Raji (cell line): ENCODE results near the gene MYMK.

Experiments
- POLR2A ChIP-seq: IDR thresholded peaks from 2 replicates; pipeline ENCODE4 v1.6.1; 2011; ENCODE audit warnings: low read depth, low read length, control low read depth; ENCODE audit not compliant: insufficient read depth

Gene MYMK

DNA sequence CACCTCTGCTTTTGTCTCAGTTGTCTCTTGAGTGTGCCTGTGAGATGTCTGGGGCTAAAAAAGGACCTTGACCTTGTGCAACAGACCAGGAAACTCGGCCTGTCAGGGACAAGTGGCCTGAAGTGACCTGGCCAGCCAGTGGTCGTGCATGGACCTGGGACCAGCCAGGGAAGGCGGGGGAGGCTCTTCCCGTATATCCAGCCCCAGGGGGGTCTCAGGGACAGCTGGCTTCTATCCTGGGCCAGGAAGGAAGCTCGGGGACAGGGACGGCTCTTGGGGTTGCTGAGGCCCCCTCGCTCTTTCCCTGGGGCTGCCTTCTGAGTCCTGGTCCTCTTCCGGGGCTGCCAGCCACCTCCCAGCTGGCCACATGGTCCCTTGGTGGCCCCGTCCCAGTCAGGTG, 6.5 kb upstream of the MYMK start:
- TF ChIP-seq POLR2A, result no peak

DNA sequence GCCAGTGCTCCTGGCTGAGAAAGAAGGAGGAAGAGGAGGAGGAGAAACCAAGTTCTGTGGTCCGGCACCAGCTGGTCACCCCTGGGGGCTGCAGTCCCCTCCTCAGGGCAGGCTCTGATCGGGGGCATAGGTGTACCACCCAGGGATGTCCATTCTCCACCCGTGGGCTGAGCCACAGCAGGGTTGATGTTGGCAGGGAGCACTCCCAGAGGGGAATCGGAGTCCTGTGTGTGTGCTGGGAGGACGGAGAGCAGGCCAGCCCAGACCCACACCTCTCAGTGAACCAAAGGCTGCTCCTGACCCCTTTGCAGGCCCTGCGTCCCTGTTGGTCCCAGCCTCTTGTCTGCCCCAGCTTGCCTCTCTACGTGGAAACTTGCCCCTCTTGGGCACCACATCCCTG, 5.1 kb upstream of the MYMK start:
- TF ChIP-seq POLR2A, result no peak

DNA sequence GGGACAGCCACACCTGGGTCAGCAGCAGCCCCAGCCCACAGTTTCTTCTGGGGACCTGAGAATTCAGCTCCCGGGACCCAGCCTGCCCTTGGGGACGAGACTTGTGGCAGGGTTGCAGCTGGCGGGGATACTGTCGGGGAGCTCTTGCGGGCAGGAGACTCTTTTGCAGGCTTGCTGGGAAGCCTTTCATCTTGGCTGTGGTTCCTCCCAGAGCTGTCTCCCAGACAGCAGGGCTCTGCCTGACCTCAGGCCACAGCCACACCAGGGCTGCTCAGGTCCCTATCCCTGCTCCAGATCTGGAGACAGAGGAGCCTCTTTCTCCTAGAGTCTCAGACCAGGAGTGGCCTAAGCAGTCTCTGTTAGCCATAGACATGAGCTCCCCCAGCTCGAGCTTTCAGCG, 4.7 kb upstream of the MYMK start:
- TF ChIP-seq POLR2A, result no peak

DNA sequence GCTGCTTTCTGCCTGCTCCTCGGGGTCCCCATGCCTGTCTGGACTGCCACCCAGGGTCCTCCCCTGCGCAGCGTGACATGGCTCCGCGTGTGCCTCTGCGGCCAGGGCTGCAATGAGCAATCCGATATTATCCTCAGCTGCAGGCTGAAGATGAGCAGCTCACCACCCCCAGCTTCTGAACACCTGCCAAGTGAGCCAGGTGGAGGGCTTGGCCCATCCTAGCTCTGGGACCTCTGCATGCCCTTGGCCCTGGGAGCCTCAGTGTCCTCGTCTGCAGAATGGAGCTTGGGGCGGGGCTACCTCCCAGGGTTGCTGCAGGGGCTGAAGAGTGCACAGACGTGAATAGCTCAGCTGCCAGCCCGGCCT, 4.1 kb upstream of the MYMK start:
- no peak for TF ChIP-seq POLR2A

DNA sequence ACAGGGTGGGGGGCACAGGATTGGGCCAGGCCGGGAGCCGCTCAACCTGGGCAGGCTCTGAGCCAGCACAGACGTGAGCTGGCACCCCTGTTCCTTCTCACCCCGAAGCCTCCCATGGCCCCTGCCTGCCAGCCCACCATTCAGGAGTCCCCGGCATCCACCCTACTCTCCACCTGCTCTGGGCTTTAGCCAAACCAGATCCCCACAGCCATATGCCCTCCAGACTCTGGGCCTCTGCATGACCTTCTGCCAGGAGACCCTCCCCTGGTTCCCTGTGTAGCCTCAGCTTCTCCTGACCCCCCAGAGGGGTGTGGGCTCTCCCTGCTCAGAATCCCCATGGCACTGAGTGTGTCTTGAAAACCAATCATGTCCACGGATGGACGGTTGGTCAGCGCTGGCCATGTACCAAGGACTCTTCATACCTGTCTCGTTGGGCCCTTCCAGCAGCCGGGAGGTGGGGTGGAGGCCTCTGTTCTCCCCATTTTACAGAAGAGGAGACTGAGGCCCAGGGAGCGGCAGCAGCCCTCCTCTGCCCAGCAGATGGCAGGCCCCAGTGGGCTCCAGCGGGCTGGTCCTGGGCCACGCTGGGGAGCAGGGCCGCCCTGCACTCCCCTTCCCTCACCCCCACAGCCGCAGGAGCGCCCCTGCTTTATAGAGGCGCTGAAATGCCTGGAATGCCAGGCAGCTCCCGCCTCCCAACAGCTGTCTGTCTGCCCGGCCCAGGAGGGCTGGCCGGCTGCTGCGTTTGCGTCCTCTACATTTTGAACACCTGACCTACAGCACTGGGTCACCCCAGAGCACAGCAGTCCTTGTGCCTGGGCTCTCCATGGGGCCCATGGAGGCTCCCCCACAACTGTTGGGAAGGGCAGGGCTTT, 3.5 kb upstream of the MYMK start:
- no peak for TF ChIP-seq POLR2A

DNA sequence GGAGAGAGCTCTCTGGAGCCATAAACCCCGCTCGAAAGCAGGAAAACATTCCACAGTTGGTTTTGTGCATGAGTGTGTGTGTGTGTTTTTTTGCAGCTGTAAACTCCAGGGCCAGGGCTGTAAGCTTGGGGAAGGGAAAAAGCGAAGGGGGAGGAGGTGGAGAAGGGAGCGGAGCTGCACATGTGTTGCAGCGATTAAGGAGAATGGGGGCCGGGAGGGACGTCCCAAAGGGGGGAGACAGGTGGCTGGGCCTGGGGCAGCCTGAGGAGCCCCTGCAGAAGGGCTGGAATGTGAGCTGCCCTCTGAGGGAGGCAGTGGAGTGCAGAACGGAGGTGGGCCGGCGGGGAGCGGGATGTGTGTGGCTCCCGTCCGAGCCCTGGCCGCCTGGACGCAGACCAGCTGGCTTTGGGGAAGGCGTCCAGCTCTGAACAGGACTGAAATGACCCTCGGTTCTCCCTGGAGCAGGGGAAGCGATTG, 2.7 kb upstream of the MYMK start:
- no peak for TF ChIP-seq POLR2A

DNA sequence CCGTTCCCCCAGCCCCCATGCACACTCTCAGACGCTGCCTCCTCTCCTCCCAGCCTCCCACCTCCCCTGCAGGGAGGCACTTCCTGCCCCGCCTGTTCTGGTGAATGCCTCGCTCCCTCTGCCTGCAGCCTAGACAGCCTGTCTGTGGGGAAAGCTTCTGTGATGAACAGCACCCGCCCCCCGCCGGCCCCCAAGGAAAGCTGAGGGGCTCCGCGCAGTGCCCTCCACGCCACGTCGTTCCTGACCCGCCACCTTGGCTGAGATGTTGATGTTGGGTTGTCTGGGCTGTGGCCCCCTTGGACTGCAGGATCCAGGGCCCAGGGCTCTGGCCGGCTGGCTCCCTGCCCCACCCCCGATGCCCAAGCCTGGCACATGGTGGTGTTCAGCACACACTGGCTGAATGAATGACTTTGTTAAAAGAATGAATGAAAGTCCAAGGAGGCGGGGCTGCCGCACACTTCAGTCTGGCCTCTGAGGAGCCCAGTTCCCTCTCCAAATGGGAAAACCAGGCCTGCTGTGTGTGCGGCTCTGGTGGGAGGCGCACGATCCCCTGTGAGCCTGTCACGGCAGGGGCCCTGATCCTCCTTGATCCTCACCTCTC, 2.1 kb upstream of the MYMK start:
- no peak for TF ChIP-seq POLR2A

DNA sequence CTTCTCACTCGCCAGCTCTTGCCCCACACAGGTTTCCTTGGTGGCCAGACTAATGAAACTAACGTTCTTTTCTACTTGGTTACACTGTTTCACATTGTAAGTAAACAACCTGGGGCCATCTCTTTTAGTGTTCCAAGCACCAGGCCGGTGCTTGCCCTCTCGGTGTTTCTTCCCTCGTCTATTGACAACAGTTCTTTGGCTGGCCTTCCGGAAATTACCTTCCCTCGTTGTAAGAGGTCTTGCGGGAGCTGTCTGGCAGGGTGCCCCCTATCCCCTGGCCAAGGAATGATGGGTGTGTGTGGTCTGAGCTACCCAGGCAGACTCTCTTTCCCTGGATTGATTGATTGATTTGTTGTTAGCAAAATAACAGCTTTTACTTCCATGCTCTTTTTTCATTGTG, 918 bp upstream of the MYMK start:
- TF ChIP-seq POLR2A, result no peak

DNA sequence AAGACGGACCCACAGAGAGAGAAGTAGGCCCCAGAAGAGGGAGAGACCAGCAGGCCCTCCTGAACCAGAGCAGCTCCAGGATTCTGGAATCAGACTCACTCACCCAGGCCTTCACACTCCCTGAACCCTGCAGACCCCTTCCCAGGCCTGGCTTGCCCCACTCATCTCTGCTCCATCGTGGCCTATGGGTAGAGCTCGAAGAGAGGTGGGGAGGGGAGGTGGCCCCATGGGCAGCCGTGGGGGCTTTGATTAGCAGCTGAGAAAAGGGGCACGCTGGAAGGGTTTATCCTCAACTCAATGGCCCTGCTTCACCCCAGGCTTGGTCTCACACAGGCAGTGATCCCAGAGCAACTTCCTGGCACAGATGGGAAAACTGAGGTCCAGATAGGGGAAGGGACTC, 613 bp downstream of the MYMK start:
- TF ChIP-seq POLR2A, result no peak

DNA sequence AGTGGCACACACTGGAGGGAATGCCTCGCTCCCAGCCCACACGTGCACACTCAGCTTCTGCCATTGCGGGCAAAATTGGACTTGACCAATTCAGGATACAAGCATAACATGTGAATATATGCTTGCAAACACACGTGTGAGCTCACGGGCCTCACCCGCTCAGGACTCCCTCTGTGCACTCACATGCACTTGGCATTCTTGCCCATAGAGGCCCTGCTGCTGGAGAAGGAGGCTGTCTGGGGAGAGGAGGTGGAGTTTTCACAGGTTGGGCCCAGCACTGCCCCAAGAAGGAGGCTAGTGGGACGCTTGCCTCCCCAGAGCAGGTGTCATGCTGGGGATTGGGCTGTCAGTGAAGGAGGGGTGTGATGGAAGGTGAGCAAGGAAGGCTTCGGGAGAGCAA, 1.7 kb downstream of the MYMK start:
- no peak for TF ChIP-seq POLR2A

DNA sequence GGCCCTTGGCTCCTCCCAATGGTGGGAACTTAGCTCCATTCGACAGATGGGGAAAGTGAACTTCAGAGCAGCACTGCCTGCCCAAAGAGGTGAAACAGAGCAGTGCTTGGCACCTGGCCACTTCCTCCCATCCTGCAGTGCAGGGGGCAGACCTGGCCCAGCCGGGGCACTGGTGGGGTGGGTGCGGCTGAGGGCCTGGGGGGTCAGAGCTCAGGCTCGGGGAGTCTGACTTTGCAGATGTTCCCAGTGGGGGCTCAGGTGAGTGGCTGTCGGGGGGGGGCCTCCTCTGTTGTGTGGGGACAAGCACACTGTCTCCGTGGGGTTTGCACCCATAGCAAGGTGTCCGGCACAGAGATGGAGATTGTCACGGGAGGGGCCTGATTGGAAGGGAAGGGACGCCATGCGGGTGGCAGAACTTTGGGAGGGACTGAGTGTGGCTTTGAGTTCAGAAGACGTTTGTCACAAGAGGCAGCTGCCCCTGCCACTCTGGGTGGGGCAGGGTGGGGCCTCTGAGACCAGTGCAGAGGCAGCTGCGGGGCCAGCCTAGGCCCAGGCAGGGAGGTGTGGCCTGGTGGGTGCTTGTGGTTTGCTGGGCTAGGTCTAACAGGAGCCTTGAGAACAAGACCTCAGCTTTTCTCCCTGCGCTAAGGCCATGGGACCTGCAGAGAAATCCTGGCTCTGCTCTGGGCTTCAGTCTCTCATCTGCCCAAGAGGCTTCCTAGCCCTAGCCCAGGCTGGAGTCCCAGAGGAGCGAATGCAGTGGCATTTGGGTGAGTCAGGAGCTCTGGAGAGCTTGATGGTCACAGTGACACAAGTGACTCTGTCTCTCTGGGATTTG, 2.5 kb downstream of the MYMK start:
- TF ChIP-seq POLR2A, result no peak

DNA sequence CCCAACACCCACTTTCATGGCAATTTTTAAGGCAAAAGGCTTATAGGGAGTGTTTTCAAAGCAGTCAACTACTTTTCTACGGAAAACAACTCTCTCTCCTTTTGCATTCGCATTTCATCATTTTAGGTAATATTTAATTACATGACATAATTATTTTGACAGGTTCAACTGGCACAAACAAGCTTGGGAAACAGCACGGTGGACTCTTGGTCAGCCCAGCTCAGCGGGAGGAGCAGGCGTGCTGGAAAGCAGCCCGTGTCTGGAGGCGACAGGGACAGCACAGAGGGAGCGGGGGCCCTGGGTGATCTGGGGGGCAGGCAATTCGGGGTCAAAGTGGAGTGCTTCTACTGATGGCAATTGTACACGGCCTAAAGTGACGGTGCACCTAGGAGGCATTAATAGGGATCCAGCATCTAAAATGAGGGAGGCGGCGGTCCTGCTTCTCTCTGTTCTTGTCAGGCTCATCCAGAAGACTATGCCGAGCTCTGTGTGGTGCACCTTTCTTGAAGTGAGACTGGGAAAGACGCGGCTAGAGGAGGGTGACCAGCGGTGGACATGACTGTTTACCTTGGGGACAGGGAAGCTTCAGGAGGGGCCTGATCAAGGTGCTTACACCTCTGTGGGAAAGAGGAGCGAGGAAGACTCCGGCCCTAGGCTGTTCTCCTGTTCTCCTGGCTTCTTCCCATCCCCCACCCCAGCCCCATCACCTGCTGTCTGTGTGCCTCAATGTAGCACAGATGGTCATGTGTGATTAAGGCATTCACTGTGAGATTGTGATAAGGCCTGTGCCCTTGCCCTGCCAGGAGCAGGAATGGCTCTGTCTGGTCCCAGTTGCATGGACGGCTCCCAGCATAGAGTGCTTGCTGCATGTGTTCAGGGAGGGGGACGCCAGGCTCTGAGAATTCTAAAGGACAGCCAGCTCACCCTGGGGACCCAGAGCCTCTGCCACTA, 3.4 kb downstream of the MYMK start:
- TF ChIP-seq POLR2A, result no peak

DNA sequence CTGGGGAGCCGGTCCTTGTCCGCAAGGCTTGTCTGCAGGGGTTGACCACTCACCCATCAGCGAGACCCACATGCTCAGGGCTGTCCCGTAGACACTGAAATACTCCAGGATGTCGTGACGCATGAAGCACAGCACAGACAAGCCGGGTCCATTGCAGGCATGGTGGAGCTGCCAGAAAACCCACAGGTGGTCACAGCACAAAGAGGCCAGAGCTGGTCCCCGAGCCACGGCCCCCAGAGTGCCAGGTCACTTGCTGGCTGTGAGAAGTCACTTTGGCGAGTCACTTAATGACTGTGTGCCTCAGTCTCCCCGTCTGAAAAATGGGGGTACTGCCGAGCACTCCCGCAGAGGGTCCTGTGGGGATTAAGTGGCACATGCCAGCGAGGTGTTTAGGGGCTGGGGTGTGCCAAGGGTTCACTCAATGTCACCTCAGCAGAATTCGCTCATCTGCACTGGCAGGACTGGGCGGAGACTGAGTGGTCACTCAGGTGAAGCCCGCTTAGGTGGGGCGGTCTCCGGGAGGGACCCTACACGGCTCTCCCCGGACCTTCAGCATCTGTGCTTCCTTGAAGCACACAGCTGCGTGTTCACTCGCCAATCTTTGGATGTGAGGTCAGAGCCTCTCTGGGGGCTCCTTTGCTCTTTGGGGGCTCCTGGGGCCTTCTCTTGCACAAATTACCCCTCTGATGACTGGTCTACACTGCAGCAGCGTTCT, 4.5 kb downstream of the MYMK start:
- no peak for TF ChIP-seq POLR2A

DNA sequence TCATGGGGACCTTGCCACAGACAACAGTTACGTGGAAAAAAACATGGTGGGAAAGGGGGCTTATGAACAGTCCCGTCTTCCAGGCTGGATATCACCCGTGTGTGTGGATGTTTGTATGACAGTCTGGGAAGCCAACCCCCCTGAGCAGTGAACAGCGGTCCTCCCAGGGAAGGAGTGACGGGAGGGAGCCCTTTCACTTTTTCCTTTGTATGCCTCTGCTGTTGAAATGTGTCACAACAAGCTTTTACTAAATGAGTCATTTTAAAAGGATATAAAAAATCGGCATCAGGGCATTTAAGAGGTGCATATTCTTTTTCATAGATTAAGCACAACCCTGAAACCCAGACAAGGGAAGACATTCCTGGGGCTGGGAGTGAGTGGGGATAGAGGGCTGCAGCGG, 5.1 kb downstream of the MYMK start:
- TF ChIP-seq POLR2A, result no peak

DNA sequence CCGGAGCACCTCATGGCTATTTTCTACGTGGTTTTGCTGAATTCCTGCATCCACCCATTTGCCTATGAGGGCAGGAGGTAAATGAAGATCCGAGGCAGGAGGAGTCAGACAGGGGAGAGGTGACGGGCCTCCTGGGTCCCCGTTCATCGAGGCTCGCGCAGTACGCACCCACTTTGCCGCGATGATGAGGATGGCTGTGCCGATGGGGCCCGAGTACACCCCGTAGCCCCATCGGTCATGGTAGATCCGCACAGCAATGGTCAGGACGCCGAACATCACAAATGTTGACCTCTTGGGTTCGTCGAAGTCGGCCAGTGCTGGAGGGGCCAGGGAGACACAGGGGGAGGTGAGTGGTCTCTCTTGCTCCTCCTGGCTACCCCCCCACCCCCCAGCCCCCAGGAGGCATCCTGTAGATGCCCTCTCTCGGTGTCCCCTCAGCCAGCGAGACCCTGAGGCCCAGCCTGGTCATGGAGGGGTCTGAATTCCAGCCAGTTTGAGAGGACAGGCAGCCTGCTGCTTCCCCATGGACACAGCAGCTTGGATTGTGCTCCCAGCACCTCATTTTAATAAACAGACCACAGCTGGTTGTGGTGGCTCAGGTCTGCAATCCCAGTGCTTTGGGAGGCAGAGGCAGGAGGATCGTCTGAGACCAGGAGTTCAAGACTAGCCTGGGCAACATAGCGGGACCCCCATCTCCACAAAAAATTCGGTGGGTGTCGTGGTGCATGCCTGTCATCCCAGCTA, 5.9 kb downstream of the MYMK start:
- TF ChIP-seq POLR2A, result no peak
